Loucy (cell line): ENCODE data around the gene PCOLCE2.

ENCODE experiments used
- H2AFZ ChIP-seq: fragments of 200-600 bp; sonication (generic); 2 replicates; pipeline ENCODE4 v1.6.0; 2016; ENCODE audit warnings: antibody characterized with exemption, mild to moderate bottlenecking, low read length, moderate library complexity
- H3F3A ChIP-seq: fragments of 200-600 bp; 2 replicates; pipeline ENCODE4 v1.6.0; 2016; ENCODE audit warnings: antibody characterized with exemption, low read depth, mild to moderate bottlenecking
- H3K27me3 ChIP-seq: fragments of 200-600 bp; sonication (generic); 2 replicates; pipeline ENCODE4 v1.6.1; 2014; ENCODE audit warnings: low read length, mild to moderate bottlenecking; ENCODE audit not compliant: insufficient read depth, poor library complexity, severe bottlenecking
- H3K36me3 ChIP-seq: fragments of 200-600 bp; sonication (generic); 2 replicates; pipeline ENCODE4 v1.6.1; 2016; ENCODE audit warnings: low read length; ENCODE audit not compliant: insufficient read depth
- H3K4me1 ChIP-seq: fragments of 200-600 bp; sonication (generic); 2 replicates; pipeline ENCODE4 v1.5.1; 2014; ENCODE audit warnings: low read length, mild to moderate bottlenecking; ENCODE audit not compliant: insufficient read depth, poor library complexity, severe bottlenecking
- H3K4me2 ChIP-seq: fragments of 200-600 bp; sonication (generic); 2 replicates; pipeline ENCODE4 v1.6.0; 2014; ENCODE audit warnings: antibody characterized with exemption, low read length, low read depth, mild to moderate bottlenecking; ENCODE audit not compliant: poor library complexity, severe bottlenecking
- H3K4me3 ChIP-seq: fragments of 200-600 bp; sonication (generic); 2 replicates; pipeline ENCODE4 v1.5.1; 2014; ENCODE audit warnings: low read length, mild to moderate bottlenecking, mixed read lengths; ENCODE audit not compliant: poor library complexity, severe bottlenecking
- H3K79me2 ChIP-seq: fragments of 200-600 bp; sonication (generic); 2 replicates; pipeline ENCODE4 v1.6.1; 2014; ENCODE audit warnings: low read length; ENCODE audit not compliant: insufficient read depth
- H3K9ac ChIP-seq: fragments of 200-600 bp; sonication (generic); 2 replicates; pipeline ENCODE4 v1.6.0; 2014; ENCODE audit warnings: mild to moderate bottlenecking, low read depth, low read length, moderate library complexity; ENCODE audit not compliant: poor library complexity, severe bottlenecking
- H3K9me2 ChIP-seq: fragments of 200-600 bp; sonication (generic); replicated peaks from 2 replicates; pipeline ENCODE4 v1.6.1; 2016; ENCODE audit warnings: low read depth, low read length, mixed read lengths
- H3K9me3 ChIP-seq: fragments of 200-600 bp; sonication (generic); 2 replicates; pipeline ENCODE4 v1.6.1; 2014; ENCODE audit warnings: mild to moderate bottlenecking, antibody characterized with exemption, low read length, low read depth; ENCODE audit not compliant: insufficient read depth
- H4K20me1 ChIP-seq: fragments of 200-600 bp; sonication (generic); 2 replicates; pipeline ENCODE4 v1.6.0; 2014; ENCODE audit warnings: antibody characterized with exemption, low read length, mild to moderate bottlenecking; ENCODE audit not compliant: insufficient read depth, poor library complexity, severe bottlenecking
- EZH2phosphoT487 ChIP-seq: fragments of 200-600 bp; IDR thresholded peaks from 2 replicates; pipeline ENCODE4 v1.6.1; 2018; ENCODE audit warnings: antibody characterized with exemption, mild to moderate bottlenecking, moderate library complexity, borderline replicate concordance
- TF ChIP-seq, protein P1 (sequence below): fragments of 200-600 bp; sonication (generic); conservative IDR thresholded peaks from 2 replicates; pipeline ENCODE4 v1.5.1; 2014; ENCODE audit warnings: mild to moderate bottlenecking, antibody characterized with exemption, low read length

PCOLCE2 gene

DNA sequence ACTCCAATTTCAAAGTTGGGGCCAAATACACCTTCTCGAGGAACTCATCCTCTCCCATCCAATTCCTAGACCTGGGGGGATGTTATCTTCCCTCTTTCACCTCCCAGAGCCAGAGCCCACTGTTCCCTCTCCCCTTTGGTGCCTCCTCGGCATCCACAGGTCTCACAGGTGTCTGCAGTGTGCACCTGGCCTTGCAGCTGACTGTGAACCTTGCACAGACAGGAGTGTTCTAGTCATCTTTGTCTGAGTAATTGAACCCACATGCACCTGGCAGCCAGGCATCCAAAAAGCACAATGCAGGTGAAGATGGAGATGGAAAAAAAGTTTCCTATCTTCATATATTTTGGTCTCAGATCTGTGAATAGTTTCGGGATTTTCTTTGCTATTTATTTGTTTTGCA, 30.8 kb downstream of the PCOLCE2 start:
- Histone ChIP-seq H4K20me1 (no peaks in the 10 kb centered on the region), H3K36me3 (no peaks in the 10 kb centered on the region), H3K4me3 (no peak overlapping the region), H3K9me3 (no peaks in the 10 kb centered on the region), H3K4me1 (peaks cover 2% of the 10 kb centered on the region), H3K9me2 (no peaks in the 10 kb centered on the region), H3K9ac (no peak overlapping the region), H3F3A (no peaks in the 10 kb centered on the region), H3K27me3 (no peaks in the 10 kb centered on the region), H2AFZ (no peak overlapping the region), H3K79me2 (no peaks in the 10 kb centered on the region), H3K4me2 (no peak overlapping the region)
- TF ChIP-seq EZH2phosphoT487, result no peak
- TF ChIP-seq, protein P1, sequence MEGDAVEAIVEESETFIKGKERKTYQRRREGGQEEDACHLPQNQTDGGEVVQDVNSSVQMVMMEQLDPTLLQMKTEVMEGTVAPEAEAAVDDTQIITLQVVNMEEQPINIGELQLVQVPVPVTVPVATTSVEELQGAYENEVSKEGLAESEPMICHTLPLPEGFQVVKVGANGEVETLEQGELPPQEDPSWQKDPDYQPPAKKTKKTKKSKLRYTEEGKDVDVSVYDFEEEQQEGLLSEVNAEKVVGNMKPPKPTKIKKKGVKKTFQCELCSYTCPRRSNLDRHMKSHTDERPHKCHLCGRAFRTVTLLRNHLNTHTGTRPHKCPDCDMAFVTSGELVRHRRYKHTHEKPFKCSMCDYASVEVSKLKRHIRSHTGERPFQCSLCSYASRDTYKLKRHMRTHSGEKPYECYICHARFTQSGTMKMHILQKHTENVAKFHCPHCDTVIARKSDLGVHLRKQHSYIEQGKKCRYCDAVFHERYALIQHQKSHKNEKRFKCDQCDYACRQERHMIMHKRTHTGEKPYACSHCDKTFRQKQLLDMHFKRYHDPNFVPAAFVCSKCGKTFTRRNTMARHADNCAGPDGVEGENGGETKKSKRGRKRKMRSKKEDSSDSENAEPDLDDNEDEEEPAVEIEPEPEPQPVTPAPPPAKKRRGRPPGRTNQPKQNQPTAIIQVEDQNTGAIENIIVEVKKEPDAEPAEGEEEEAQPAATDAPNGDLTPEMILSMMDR, result no peak

- H3K9me2 ChIP-seq, result no peaks in the 10 kb centered on the region
- no peaks in the 10 kb centered on the region for H3F3A ChIP-seq
- no peaks in the 10 kb centered on the region for H3K4me1 ChIP-seq
- no peaks in the 10 kb centered on the region for H4K20me1 ChIP-seq
- H3K4me2 ChIP-seq, result no peak overlapping the region
- no peaks in the 10 kb centered on the region for H3K79me2 ChIP-seq
- no peak overlapping the region for H3K4me3 ChIP-seq
- no peak overlapping the region for H2AFZ ChIP-seq
- no peak for TF ChIP-seq EZH2phosphoT487
- TF ChIP-seq, protein P1, result peak; percentile 61
- no peak overlapping the region for H3K9ac ChIP-seq
- no peaks in the 10 kb centered on the region for H3K36me3 ChIP-seq
- no peaks in the 10 kb centered on the region for H3K9me3 ChIP-seq
- no peaks in the 10 kb centered on the region for H3K27me3 ChIP-seq
Measured at GRCh38 chr3:142857056-142857455, 31.8 kb downstream of the PCOLCE2 start.

GRCh38 chr3:142853270-142854168, 35.4 kb downstream of the PCOLCE2 start:
- no peaks in the 10 kb centered on the region for H3K4me1 ChIP-seq
- no peak overlapping the region for H2AFZ ChIP-seq
- H4K20me1 ChIP-seq, result no peaks in the 10 kb centered on the region
- no peaks in the 10 kb centered on the region for H3K36me3 ChIP-seq
- no peaks in the 10 kb centered on the region for H3F3A ChIP-seq
- H3K4me3 ChIP-seq, result no peak overlapping the region
- H3K9me2 ChIP-seq, result no peaks in the 10 kb centered on the region
- H3K27me3 ChIP-seq, result no peaks in the 10 kb centered on the region
- TF ChIP-seq, protein P1, result no peak
- no peak for TF ChIP-seq EZH2phosphoT487
- H3K4me2 ChIP-seq, result no peak overlapping the region
- H3K9me3 ChIP-seq, result no peaks in the 10 kb centered on the region
- no peaks in the 10 kb centered on the region for H3K79me2 ChIP-seq
- H3K9ac ChIP-seq, result no peak overlapping the region
